Activated CD4-positive, alpha-beta T cell treated with anti-CD3 and anti-CD28 coated beads, Interleukin-2, amount 50 U/mL, for 1 hour (primary cell): Measurements from ENCODE around the gene TRIM39.
"Not testable (repeated sequence)": the region's sequence is repeated elsewhere in the genome, so short reads cannot be mapped to it uniquely, and the experiment has no call there.

Source experiments
- DNase-seq: peaks from one replicate; pipeline ENCODE4 v3.0.0-alpha.2; 2020

TRIM39 gene

DNA sequence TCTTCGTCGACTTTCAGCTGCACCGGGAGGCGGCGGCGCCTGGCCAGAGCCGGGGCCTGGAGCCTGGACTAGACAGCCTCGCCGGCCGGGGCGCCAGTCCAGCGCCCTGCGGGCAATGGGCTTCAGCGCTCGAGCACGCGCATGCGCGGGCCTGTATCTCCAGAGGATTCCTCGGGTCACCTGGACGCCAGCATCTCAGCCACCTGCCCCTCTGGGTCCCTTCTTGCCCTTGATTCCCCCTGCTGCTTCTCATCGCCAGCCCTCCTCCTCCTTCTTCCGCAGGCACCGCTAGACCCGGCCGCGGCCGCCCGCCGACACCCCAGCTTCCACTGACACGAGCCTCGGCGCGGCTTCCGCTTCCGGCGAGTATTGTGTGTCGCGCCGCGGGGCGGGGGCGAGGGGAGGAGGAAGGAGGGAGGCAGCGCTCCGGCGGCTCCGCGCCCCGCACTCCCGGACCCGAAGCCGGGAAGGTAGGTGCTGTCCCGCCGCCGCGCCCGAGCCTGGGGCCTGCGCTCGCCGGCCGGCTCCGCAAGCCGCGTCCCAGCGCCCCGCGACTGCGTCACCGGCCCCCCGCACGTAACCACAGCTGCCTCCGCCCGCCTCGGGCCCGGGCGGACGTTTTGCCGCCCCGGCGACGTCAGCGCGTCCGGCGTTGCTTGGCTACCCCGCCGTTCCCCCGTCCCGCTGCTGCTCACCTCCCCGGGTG is at the start of gene TRIM39:
TSS of gene TRIM39 (plus strand) at position 402 of the 706 bp plus-strand sequence. CDS start 2,391 bp downstream, outside the sequence.
- DNase-seq: peak; percentile 86

DNA sequence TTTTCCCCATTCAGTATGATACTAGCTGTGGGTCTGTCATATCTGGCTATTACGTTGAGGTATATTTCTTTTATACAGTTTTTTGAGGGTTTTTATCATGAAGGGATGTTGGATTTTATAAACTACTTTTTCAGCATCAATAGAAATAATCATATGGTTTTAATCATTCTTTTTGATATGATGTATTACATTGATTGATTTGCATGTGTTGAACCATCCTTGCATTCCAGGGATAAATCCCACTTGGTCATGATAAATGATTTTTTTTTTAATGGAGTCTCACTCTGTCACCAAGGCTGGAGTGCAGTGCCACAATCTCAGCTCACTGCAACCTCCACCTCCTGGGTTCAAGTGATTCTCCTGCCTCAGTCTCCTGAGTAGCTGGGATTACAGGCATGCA is 45.7 kb upstream of the TRIM39 start:
- not testable (repeated sequence) for DNase-seq

DNA sequence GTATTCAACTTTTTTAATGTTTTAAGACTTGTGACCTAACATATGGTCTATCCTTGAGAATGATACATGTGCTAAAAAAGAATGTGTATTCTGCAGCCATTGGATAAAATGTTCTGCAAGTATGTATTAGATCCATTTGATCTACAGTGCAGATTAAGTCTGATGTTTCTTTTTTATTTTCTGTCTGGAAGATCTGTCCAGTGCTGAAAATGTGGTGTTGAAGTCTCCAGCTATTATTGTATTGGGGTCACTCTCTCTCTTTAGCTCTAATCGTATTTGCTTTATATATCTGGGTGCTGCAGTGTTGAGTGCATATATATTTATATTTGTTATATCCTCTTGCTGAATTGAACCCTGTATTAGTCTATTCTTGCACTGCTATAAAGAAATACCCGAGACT is 44.2 kb upstream of the TRIM39 start:
- DNase-seq: no peak

DNA sequence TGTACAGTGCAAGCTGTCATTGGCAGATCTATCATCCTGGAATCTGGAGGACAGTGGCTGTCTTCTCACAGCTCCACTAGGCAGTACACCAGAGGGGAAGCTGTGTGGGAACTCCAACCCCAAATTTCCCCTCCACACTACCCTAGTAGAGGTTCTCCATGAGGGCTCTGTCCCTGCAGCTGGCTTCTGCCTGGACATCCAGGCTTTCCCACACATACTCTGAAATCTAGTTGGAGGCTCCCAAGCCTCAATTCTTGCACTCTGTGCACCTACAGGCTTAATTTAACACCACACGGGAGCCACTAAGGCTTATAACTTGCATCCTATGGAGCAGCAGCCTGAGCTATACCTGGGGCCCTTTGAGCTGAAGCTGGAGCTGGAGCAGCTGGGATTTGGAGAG is 43.0 kb upstream of the TRIM39 start:
- no peak for DNase-seq

DNA sequence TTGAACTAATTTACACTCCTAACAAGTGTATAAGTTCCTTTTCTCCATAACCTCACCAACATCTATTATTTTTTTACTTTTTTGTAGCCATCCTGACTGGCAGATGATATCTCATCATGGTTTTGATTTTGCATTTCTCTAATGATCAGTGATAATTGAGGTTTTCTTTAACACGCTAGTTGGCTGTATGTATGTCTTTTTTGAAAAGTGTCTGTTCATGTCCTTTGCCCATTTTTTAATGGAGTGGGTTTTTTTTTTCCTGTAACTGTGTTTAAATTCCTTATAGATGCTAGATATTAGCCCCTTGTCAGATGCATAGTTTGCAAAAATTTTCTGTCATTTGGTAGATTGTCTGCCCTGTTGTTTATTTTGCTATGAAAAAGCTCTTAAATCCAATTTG is 39.6 kb upstream of the TRIM39 start:
- no peak for DNase-seq

DNA sequence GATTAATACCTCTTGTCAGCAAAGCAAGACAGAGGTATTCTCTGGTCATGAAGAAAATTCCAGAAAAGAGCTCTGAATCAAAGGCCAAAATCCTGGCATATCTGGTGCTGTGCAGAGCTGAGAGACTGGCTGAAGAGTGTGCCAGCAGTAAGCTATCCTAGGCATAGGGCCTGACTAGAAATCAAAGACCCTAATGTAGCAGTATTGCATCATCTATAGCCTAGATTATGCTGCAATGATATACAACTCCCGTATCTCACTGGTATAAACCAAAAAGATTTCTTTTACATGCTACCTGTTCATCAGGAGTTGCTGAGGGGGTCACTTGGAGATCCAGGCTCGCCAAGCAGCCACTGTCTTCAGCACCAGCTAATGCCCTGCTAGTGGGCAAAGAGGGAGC is 30.9 kb upstream of the TRIM39 start:
- DNase-seq: no peak

DNA sequence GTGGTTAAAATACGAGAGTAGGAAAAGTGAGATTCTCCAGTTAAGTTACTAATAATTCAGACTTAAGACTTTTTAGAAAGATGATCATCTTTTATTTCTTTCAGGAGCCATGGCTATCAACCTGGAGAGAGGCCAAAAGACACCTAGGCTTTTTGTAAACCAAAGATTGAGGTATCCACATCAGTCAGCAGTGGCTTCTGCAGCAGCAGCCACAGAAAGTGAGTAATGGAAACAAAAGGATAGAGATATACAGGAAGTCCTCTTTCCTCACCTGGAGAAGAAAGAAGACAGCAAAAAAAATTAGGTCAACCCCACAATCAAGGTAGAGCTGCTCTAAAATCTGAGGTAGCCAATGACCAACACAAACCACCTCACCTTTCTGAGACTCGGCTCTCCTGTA is 22.7 kb upstream of the TRIM39 start:
- no peak for DNase-seq

DNA sequence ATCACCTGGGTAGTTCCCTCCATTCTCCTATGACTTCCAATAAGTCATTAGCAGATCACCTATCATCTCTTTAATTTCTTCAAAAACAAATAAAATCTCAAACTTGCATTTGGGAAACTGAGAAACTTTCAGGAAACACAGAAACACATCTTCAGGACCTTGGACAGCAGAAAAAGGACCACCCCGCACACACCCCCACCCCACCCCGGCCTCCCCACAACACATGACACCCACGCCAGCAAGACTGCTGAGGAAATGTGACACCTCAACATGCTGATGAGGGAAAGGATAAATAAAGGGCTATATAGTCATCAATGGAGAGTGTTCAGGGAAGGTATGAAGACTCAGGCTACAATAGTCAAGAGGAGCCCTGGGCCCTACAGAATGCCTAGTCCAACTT is 15.6 kb upstream of the TRIM39 start:
- no peak for DNase-seq

DNA sequence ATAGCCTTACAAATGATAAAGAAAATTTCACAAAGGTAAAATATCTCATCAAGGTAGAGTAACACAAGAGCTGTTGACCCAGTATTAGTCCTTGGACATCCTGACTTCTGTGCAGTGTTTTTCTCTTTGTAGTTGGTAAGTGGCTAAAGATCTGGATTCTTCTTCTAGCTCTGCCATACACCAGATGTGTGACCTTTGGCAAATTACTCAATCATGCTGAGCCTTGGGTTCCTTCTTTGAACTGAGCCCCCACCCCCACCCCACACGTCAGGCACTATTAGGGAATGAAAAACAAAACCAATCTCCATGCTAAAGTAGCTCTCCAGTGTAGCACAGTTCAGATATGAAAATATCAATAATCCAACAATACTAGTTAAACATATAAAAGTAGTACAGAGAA is 15.1 kb upstream of the TRIM39 start:
- DNase-seq: no peak

DNA sequence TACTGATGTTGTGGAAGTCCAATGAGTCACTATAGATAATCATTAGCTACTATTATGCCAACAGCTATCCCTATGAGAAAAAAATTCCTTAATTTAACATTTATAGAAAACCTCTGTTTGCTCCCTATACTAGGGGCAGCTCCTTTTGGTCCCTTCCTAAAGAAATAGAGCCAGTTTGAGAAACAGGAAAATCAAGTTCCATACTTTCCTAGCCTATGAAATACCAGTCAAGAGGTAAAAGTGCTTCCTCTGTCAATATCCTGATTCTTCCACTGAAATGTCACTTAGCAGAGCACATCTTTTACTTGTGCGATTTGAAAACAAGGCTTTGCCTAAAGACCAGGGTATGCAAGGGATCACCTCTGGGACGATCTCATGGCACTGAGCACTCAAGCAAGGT is 14.5 kb upstream of the TRIM39 start:
- no peak for DNase-seq

DNA sequence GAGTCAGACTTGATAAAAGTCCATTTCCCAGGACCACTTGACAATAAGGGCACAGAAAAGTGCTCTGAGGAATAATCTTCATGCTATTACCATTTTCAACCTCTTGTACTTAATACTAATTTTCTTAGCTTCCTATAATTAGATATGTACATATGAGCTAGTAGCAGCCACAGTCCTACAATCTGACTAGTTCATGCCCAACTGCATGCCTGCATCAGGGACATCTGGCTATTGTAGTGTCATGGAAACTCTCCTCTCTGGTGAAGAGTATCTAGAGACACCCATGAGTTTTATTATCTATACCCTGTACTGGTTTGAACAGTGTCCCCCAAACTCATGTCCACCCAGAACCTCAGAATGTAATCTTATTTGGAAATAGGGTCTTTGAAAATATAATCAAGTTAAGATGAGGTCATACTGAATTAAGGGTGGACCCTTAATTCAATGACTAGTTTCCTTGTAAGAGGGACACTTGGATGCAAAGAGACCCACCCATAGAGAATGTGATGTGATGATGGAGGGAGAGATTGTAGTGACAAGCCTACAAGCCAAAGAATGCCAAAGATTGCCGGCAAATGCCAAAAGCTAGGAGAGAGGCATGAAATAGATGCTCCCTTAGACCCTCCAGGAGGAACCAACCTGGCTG is 13.9 kb upstream of the TRIM39 start:
- no peak for DNase-seq

DNA sequence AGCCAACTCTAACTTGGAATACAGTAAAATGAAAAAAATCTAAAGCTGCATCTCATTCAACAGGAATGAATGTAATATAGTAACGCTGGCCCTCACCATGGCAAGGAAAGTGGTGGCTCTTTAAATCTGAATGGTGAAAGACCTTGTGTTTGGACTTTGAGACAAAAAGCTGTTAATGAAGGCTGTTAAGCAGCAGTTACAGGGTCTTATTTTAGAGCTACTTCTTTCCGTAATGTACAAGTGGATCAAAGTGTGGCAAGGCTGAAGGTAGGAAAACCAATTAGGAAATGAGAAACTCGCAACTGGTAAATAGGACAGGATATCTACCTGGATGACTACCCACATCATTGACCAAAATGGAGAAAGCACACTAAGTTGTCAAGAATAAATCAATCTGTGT is 11.6 kb upstream of the TRIM39 start:
- no peak for DNase-seq

DNA sequence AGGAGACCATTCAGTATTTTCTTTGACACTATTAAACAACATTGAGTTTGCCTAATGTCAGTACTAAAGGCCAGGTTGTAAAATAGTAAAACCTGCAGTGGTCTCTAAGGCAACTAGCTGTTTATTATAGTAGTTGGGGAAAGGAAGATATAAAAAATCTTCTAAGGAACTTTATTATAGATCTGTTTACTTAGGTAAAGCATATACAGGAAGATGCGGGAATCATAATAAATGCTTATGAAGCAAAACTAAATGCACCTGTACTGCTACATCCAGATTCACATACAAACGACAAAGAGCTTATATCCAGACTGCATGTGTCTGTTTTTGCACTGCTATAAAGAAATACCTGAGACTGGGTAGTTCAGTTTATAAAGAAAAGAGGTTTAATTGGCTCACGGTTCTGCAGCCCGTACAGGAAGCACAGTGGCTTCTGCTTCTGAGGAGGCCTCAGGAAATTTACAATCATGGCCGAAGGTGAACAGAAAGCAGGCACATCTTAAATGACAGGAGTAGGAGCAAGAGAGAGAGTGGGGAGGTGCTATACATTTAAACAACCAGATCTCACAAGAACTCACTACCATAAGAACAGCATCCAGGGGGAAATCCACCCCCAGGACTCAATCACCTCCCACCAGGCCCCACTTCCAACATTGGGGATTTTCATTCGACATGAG is 8.7 kb upstream of the TRIM39 start:
- no peak for DNase-seq

DNA sequence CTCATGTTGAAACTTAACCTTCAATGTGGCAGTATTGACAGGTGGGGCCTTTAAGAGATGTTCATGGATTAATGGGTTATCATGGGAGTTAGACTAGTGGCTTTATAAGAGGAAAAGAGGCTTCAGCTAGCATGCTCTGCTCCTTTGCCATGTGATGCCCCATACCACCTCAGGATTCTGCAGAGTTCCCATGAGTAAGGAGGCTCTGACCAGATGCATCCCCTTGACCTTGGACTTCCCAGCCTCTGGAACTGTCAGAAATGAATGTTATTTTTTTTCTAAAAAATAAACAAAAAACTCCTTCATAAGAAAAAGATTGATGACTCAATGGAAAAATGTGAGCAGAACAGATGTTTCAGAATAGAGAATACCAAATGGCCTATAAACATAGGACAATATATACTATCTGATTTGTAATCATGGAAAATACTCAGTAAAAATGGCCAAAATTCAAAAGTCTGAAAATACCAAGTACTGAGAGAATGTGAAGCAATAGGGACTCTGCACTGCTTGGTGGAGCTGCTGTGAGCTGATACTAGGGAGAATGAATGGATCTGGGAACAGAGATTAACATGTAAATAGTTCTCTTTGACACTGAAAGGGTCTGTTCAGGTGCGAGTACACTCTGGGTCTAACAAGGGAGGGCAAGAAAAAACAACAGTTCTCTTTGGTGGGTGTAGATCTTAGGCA is 7.4 kb upstream of the TRIM39 start:
- no peak for DNase-seq

DNA sequence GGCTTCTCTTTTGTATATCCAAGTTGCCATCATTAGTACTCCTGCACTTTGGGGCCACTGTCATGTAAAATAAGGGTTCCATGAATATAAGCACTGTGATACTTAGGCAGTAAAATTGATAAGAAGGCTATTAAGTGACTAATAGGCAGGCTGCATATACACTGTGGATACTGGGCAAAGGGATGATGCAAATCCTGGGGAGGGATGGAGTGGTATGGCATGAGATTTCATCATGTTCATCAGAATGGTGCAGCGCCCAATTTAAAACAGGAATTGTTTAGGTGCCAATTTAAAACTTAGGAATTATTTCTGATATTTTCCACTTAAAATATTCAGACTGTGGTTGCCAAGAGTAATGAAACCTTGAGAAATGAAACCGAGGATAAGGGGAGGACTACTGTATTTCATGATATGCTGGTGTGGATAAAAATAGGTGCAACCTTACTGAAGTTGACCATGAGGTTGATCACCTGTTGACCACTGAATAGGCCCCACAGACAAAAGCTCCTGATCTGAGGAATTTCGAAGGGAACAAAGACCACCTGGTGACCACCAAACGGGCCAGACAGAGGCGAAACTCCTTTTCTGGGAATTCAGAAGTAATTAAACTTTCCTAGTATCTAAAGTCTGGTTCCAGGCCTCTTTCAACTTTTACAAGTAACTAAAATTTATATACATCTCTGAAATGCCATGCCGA is 4.9 kb upstream of the TRIM39 start:
- no peak for DNase-seq

DNA sequence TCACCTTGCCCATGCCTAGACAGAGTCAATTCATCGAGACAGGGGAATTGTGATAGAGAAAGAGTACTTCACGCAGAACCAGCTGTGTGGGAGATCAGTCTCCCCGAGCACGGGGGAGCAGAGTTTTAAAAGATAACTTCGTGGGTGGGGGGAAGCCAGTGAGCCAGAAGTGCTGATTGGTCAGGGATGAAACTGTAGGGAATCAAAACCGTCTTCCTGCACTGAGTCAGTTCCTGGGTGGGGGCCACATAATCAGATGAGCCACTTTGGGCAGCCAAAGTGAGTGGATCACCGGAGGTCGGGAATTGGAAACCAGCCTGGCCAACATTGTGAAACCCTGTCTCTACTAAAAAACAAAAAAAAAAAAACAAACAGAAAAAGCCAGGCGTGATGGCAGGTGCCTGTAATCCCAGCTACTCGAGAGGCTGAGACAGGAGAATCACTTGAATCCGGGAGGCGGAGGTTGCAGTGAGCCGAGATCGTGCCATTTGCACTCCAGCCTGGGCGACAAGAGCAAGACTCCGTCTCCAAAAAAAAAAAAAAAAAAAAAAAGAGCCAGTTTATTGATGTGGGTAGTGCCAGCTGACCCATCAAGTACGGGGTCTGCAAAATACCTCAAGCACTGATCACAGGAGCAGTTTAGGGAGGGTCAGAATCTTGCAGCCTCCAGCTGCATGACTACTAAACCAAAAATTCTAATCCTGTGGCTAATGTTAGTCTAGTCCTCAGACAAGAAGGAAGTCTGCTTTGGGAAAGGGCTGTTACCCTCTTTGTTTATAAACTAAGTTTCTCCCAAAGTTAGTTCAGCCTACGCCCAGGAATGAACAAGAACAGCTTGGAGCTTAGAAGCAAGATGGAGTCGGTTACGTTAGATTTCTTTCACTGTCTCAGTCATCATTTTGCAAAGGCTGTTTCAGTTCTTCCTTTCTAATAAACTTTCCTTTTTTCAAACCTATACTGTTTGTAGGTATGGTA is 3.9 kb upstream of the TRIM39 start:
- no peak for DNase-seq

DNA sequence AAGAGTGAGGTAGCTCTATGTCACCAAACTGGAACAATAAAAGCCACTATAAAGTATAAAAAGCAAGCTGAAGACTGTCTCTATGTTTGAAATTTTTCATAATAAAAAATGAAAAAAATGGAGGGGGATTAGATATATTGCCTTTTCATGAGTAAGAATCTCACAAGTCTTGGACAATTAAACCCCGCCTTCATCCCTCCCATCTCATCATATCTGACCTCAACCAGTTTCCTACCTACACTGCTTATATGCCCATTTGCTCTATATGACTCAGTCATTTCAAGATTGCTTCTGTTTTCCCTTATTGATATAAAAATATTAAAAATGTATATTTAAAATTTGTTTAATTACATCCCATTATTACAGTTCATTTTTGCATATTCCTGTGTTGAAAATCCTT is 2.9 kb upstream of the TRIM39 start:
- DNase-seq: no peak

DNA sequence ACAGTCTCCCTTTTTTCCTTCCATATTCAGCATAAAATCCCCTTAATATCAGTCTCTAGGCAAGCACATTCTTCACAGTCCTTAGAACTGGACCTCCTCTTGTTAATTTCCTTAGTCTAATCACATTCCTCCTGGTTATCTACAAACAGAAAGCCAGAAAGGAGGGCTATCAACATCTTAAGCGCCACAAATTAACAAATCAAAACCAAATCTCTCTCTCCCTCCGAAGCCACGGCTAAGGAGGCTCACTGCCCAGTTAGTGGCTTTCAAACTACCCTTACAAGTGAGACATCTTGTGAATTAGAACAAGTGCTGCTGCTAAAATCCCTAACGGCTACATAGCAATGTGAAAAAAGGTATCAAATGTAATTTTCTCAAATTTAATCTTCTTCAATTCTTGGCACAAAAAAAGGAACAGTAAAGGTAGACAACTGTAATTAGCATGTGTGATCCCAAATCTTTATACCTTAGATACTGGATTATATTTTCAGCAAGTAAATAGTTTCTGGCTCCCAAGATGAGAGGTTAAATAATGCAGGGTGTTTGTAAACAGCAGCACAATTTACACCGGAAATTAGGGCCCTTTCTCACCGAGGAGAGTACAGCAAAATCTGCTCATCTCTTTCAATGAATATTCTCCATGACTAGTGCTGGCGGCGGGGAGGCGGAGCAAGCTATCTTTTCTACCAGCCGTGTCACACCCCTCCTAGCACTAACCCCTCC is 1.4 kb upstream of the TRIM39 start:
- DNase-seq: peak; percentile 80

DNA sequence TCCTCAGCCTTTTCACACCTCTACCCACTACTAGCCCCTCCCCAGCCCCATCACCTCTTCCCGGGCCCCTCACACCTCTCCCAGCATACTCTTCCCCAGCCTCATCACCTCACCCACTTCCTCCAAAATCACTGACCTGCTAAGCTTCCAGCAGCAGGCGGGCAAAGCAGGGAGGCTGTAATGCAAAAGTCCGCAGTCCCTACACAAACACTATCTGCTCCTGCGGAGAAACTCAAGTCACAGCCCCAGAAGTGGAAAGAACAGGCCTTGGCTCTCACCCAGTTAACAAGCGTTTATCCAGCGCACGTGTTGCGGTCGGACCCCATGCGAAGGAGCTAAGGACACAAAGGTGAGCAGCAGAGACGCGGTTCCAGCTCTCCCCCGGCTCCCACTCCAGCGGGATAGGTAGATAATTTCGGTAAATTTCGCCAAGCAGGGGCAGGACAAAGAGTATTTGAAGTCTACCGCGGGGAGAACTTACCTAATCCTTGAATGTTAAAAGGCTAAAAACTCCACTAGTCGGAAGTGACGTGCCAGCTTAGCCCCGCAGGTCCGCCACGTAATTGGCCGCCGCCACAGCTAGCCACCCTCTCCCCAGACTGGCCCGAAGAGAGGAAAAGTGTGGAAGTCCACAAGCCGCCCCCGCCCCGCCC is 728 bp upstream of the TRIM39 start:
- peak; percentile 72 for DNase-seq

DNA sequence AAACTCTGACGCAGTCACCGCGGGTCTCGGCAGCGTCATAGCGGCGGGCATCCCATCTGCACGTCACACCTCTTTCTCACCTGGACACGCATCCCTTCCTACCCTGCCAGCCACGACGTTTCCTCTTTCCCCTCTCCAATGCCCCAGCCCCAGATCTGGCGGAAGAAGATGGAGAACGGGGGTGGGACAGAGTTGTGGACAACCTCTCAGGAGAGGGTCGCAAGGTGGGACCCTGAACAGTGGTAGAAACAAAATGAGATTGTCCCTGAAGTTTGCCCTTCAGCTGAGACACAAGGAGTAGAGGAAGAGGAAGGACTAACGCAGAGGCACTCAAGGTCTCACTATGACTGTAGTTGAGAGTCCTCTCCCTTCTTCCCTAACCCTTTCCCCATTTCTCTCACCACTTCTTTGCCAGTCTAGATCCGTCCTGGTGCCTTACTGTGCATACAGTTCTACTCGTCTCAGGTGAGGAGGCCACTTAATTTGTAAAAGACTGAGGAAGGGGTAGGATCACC is 562 bp downstream of the TRIM39 start:
- no peak for DNase-seq
